GM18507 (cell line): ENCODE results near the gene TXN.
A peak's percentile ranks its signal among the peaks of the same experiment; 100 is the strongest.

Source experiments
- DNase-seq: peaks from one replicate; pipeline ENCODE4 v3.0.0; 2011; ENCODE audit warnings: low read depth; ENCODE audit not compliant: insufficient read length; ENCODE audit errors: extremely low spot score
- FAIRE-seq: peaks from 2 replicates; lab custom pipeline; 2011; peaks lifted over from hg19 to GRCh38; lab: Jason Lieb, UNC

TXN gene

GRCh38 chr9:110256380-110257096 lies at the start of gene TXN:
Gene TXN, minus strand, starts transcription at chr9:110256507. Its CDS starts 72 bp downstream, at chr9:110256435.
- DNase-seq (peak; percentile 75), FAIRE-seq (peak; percentile 89)

GRCh38 chr9:110303133-110303532 lies 46.8 kb upstream of the TXN start:
- no peak for FAIRE-seq
- no peak for DNase-seq

GRCh38 chr9:110298043-110298605 lies 41.8 kb upstream of the TXN start:
- FAIRE-seq: no peak

GRCh38 chr9:110293248-110293647 lies 36.9 kb upstream of the TXN start:
- no peak for DNase-seq
- no peak for FAIRE-seq

More at GRCh38 chr9:110298043-110298605, 41.8 kb upstream of the TXN start:
- no peak for DNase-seq

- no peak for FAIRE-seq
- no peak for DNase-seq
Observed at GRCh38 chr9:110291921-110292557, 35.7 kb upstream of the TXN start.

GRCh38 chr9:110290001-110290400 lies 33.7 kb upstream of the TXN start:
- no peak for DNase-seq
- FAIRE-seq: no peak

- DNase-seq (no peak), FAIRE-seq (no peak)
Observed at GRCh38 chr9:110288503-110288902, 32.2 kb upstream of the TXN start.

- DNase-seq: no peak
- FAIRE-seq: no peak
Observed at GRCh38 chr9:110287289-110287680, 31.0 kb upstream of the TXN start.

- FAIRE-seq (peak; percentile 45), DNase-seq (no peak)
Observed at GRCh38 chr9:110284211-110284844, 28.0 kb upstream of the TXN start.

- DNase-seq (no peak), FAIRE-seq (peak; percentile 38)
Observed at GRCh38 chr9:110283751-110284150, 27.4 kb upstream of the TXN start.

- FAIRE-seq (no peak), DNase-seq (no peak)
Observed at GRCh38 chr9:110282739-110283081, 26.4 kb upstream of the TXN start.

- FAIRE-seq (no peak), DNase-seq (no peak)
Observed at GRCh38 chr9:110282018-110282738, 25.9 kb upstream of the TXN start.

GRCh38 chr9:110278080-110278707 lies 21.9 kb upstream of the TXN start:
- FAIRE-seq (no peak), DNase-seq (no peak)

GRCh38 chr9:110276781-110277180 lies 20.5 kb upstream of the TXN start:
- FAIRE-seq: no peak
- no peak for DNase-seq

GRCh38 chr9:110270211-110270995 lies 14.1 kb upstream of the TXN start:
- no peak for FAIRE-seq
- no peak for DNase-seq

GRCh38 chr9:110266795-110267194 lies 10.5 kb upstream of the TXN start:
- no peak for FAIRE-seq
- no peak for DNase-seq

- DNase-seq: no peak
Observed at GRCh38 chr9:110261632-110262031, 5.3 kb upstream of the TXN start.

GRCh38 chr9:110260911-110261310 lies 4.6 kb upstream of the TXN start:
- FAIRE-seq (no peak), DNase-seq (no peak)

More at GRCh38 chr9:110261632-110262031, 5.3 kb upstream of the TXN start:
- FAIRE-seq: no peak

- FAIRE-seq (no peak), DNase-seq (no peak)
Observed at GRCh38 chr9:110259566-110259965, 3.3 kb upstream of the TXN start.
